Fibroblast of villous mesenchyme (primary cell): ENCODE data around the gene SPRN. TPM values are rescaled to one million over a fixed set of nuclear protein-coding genes. Genes with fewer than 3 reads are reported as not detected.

Experiments used
- DNase-seq: peaks from one replicate; pipeline ENCODE4 v3.0.0-alpha.2; 2010; ENCODE audit warnings: low read depth
- H3K4me3 ChIP-seq: 2 replicates; pipeline ENCODE4 v1.5.1; 2011; ENCODE audit warnings: low read depth, mild to moderate bottlenecking, low read length
- total RNA-seq: library from RNA; depleted of rRNA; stranded (reverse); fragments of >200 nt; gene quantifications from 2 replicates; pipeline ENCODE4 v1.2.3, GENCODE V29; 2012
- TF ChIP-seq, protein P1 (sequence below): IDR thresholded peaks from 2 replicates; pipeline ENCODE4 v1.5.1; 2012; ENCODE audit warnings: low read depth, mild to moderate bottlenecking, low read length; ENCODE audit not compliant: insufficient read depth

SPRN gene
- total RNA-seq, 1 donor: 0.43 TPM

DNA sequence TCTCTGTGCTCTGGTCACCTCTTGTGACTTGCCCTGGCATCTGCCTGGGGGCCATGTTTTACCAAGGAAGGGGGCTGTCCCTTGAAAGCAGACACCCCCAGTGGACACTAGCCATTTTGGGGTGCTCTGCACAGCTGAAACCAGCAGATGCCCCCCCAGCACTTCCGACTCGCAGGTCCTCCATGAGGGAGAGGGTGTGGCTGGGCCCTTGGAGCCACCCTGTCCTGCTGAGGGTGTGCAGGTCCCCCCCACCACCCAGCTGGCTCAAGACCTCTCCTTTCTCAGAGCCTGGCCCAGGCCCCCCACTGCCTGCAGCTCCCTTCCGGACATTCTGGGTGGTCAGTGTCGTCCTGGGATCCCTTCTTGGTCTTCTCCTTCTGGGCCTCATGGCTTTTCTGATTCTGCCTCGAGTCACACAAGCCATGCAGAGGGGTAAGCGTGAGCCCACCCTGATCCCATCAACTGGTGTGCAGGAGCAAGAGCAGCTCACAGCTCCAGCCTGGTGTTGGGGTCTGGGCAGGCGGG, 41.6 kb upstream of the SPRN start:
- TF ChIP-seq, protein P1, sequence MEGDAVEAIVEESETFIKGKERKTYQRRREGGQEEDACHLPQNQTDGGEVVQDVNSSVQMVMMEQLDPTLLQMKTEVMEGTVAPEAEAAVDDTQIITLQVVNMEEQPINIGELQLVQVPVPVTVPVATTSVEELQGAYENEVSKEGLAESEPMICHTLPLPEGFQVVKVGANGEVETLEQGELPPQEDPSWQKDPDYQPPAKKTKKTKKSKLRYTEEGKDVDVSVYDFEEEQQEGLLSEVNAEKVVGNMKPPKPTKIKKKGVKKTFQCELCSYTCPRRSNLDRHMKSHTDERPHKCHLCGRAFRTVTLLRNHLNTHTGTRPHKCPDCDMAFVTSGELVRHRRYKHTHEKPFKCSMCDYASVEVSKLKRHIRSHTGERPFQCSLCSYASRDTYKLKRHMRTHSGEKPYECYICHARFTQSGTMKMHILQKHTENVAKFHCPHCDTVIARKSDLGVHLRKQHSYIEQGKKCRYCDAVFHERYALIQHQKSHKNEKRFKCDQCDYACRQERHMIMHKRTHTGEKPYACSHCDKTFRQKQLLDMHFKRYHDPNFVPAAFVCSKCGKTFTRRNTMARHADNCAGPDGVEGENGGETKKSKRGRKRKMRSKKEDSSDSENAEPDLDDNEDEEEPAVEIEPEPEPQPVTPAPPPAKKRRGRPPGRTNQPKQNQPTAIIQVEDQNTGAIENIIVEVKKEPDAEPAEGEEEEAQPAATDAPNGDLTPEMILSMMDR: no peak
- no peak overlapping the region for H3K4me3 ChIP-seq
- no peak for DNase-seq

DNA sequence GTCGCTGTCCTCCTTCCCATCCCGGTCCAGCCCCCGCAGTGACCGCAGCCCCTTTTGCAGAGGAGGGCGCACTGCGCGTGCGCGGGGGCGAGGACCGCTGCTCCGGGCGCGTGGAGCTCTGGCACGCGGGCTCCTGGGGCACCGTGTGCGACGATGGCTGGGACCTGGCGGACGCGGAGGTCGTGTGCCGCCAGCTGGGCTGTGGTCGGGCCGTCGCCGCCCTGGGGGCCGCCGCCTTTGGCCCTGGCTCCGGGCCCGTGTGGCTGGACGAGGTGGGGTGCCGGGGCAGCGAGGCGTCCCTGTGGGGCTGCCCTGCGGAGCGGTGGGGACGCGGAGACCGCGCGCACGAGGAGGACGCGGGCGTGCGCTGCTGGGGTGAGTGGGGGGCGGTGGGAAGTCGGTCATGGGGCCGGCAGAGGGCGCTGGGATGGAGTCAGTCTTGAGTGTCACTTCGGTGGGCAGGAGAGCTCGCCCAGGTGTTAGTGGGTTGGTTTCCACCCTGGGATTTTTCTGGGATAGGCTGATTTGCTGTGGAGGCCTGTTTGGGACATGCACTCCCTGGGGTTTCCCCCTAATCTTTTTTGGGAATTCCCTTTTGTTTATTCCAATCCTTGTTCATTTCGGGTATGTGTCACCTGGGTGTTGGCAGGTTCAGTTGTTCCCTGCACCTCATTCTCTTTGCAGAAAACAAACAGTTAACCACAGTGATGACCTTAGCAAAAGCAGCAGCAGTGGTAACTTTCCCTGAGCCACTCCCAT, 40.9 kb upstream of the SPRN start:
- H3K4me3 ChIP-seq: no peak overlapping the region
- TF ChIP-seq, protein P1: no peak
- no peak for DNase-seq

DNA sequence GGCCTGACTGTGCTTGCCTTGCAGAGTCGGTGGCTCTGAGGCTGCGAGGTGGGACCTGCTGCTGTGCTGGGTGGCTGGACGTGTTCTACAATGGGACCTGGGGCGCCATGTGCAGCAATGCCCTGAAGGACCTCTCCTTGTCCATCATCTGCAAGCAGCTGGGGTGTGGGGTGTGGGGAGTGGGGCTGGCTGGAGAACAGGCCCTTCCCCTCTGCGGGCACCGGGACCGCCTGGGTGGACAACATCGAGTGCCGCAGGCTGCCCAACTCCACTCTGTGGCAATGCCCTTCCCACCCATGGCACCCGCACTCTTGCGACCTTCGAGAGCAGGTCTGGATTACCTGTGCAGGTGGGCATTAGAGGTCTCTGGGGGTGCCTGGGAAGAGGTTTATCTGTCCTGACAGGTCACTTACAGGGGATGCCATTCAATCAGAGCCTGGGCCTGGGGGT, 40.2 kb upstream of the SPRN start:
- TF ChIP-seq, protein P1: no peak
- DNase-seq: no peak
- no peak overlapping the region for H3K4me3 ChIP-seq

DNA sequence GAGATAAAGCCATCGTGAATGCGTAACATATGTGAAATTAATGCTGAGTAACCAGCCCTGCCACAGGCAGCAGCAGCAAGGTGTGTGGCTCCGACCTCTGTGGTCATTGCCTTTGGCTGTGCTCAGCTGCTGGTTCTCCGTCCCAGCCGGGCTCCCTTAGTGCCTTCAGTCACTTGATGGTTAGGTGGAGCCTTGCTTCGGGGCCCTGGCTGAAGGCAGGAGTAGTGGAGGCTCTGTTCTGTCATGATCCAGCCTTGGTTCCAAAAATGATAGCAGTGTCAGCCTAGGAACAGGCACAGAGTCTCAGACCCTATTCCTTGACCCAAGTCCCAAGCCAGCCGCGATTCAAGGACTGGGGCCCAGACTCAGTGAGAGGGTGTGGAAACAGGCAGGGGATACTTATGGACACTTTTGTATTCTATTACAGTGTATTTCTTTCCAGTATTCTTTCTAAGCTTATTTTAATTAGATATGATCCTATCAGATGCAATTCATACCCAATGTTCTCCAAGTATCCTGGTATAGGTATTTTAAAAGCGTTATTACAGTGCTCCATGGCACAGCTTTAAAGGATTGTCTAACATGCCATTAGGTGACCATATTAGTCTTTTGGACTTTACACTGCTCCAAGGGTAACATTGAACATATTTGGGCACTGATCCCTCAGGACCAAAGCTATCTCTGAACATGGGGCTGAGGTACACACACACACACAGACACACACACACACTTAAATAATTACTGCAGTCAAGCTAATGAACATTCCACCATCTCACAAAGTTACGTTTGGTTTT, 38.3 kb upstream of the SPRN start:
- TF ChIP-seq, protein P1: no peak
- H3K4me3 ChIP-seq: no peak overlapping the region
- DNase-seq: no peak

DNA sequence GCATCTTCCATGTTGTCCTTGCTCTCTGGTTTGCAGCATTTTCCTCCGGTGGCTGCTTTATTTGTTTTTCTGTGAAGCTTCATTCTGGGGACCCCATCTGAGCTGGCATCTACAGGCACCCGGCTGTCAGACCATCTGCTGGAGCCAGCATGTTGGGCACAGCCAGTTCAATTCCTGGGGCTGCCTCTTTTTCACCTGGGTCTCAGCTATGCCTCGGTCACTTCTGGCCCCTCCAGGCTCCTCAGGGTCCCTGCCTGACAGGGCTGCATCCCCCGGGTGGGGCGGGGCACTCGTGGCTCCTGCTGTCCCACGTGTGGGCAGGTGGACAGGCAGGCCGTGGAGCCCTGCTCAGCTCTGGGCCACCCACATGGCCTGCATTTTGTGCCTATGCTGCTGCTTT, 37.4 kb upstream of the SPRN start:
- TF ChIP-seq, protein P1: no peak
- no peak overlapping the region for H3K4me3 ChIP-seq
- no peak for DNase-seq

DNA sequence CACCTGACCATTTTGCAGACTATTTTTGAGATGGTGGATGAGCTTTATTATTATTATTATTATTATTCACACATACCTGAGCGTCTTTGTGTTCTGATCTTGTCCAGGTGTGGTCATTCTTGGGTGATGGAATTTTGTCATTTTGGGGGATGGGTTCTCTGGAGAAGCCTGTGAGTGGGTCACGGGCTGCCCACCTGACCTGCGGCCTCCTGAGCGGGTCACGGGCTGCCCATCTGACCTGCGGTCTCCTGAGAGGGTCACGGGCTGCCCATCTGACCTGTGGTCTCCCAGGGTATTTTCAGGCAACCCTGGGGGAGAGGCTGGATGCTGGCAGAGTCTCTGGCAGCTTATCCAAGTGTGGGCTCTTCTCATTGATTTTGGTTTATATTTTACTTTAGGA, 36.6 kb upstream of the SPRN start:
- no peak overlapping the region for H3K4me3 ChIP-seq
- TF ChIP-seq, protein P1: no peak
- no peak for DNase-seq
